Mesendoderm (in vitro differentiated cells): ENCODE measurements around the gene TIMM22.

Experiments
- DNase-seq: peaks from one replicate; pipeline ENCODE4 v3.0.0; 2013
- H2AK5ac ChIP-seq: 2 replicates; pipeline ENCODE4 v1.6.1; 2013; ENCODE audit warnings: low read length, inconsistent platforms
- H2BK120ac ChIP-seq: 2 replicates; pipeline ENCODE4 v1.6.1; 2013; ENCODE audit warnings: low read depth, mild to moderate bottlenecking, low read length, moderate library complexity, mixed read lengths
- H2BK15ac ChIP-seq: replicated peaks from 2 replicates; pipeline ENCODE4 v1.6.1; 2013; ENCODE audit warnings: low read depth, mild to moderate bottlenecking, moderate library complexity
- H2BK5ac ChIP-seq: 2 replicates; pipeline ENCODE4 v1.6.1; 2013; ENCODE audit warnings: low read length, inconsistent platforms
- H3K18ac ChIP-seq: 2 replicates; pipeline ENCODE4 v1.6.1; 2013; ENCODE audit warnings: mild to moderate bottlenecking, low read length, mixed read lengths
- H3K23ac ChIP-seq: one replicate; pipeline ENCODE4 v1.6.1; 2013; ENCODE audit warnings: low read length
- H3K27ac ChIP-seq: 2 replicates; pipeline ENCODE4 v1.5.1; 2013; ENCODE audit warnings: low read depth, mild to moderate bottlenecking, inconsistent platforms, low read length, moderate library complexity
- H3K27me3 ChIP-seq: 2 replicates; pipeline ENCODE4 v1.6.1; 2013; ENCODE audit warnings: low read length, control low read depth, mild to moderate bottlenecking, inconsistent platforms; ENCODE audit not compliant: insufficient read depth, poor library complexity
- H3K36me3 ChIP-seq: 2 replicates; pipeline ENCODE4 v1.6.1; 2013; ENCODE audit warnings: low read length, inconsistent platforms; ENCODE audit not compliant: control insufficient read depth, insufficient read depth
- H3K4ac ChIP-seq: one replicate; pipeline ENCODE4 v1.6.1; 2013; ENCODE audit warnings: low read depth, mild to moderate bottlenecking, low read length, moderate library complexity
- H3K4me1 ChIP-seq: 2 replicates; pipeline ENCODE4 v1.6.1; 2013; ENCODE audit warnings: low read depth, low read length, inconsistent platforms; ENCODE audit not compliant: control insufficient read depth
- H3K4me2 ChIP-seq: 2 replicates; pipeline ENCODE4 v1.6.1; 2013; ENCODE audit warnings: low read length
- H3K4me3 ChIP-seq: 2 replicates; pipeline ENCODE4 v1.5.1; 2013; ENCODE audit warnings: mild to moderate bottlenecking, low read length
- H3K56ac ChIP-seq: one replicate; pipeline ENCODE4 v1.6.1; 2013; ENCODE audit warnings: low read length
- H3K79me1 ChIP-seq: 2 replicates; pipeline ENCODE4 v1.6.1; 2013; ENCODE audit warnings: low read length, inconsistent platforms
- H3K79me2 ChIP-seq: 2 replicates; pipeline ENCODE4 v1.6.1; 2013; ENCODE audit warnings: mild to moderate bottlenecking, low read length; ENCODE audit not compliant: control insufficient read depth, insufficient read depth
- H3K9ac ChIP-seq: 2 replicates; pipeline ENCODE4 v1.6.1; 2013; ENCODE audit warnings: low read length, inconsistent platforms
- H4K5ac ChIP-seq: one replicate; pipeline ENCODE4 v1.6.1; 2013; ENCODE audit warnings: low read length
- H4K8ac ChIP-seq: one replicate; pipeline ENCODE4 v1.6.1; 2013; ENCODE audit warnings: low read depth, mild to moderate bottlenecking, control low read depth, low read length, moderate library complexity
- WGBS: extraction: QIAGEN DNeasy Blood & Tissue Kit; methylation state at CpG from one replicate; pipeline ENCODE4 v1.1.7; 2013; ENCODE audit warnings: low lambda C conversion rate, missing lambda C conversion rate; ENCODE audit not compliant: insufficient coverage; ENCODE audit errors: extremely low coverage; 5-methylcytosine and 5-hydroxymethylcytosine counted together
- small RNA-seq: library from polyadenylated mRNA; stranded (forward); fragments of <200 nt; extraction: miRNeasy Mini kit (QIAGEN cat#:217004); gene quantifications from one replicate; pipeline ENCODE3, GENCODE V24; 2013; ENCODE audit not compliant: insufficient read depth

Gene TIMM22

DNA sequence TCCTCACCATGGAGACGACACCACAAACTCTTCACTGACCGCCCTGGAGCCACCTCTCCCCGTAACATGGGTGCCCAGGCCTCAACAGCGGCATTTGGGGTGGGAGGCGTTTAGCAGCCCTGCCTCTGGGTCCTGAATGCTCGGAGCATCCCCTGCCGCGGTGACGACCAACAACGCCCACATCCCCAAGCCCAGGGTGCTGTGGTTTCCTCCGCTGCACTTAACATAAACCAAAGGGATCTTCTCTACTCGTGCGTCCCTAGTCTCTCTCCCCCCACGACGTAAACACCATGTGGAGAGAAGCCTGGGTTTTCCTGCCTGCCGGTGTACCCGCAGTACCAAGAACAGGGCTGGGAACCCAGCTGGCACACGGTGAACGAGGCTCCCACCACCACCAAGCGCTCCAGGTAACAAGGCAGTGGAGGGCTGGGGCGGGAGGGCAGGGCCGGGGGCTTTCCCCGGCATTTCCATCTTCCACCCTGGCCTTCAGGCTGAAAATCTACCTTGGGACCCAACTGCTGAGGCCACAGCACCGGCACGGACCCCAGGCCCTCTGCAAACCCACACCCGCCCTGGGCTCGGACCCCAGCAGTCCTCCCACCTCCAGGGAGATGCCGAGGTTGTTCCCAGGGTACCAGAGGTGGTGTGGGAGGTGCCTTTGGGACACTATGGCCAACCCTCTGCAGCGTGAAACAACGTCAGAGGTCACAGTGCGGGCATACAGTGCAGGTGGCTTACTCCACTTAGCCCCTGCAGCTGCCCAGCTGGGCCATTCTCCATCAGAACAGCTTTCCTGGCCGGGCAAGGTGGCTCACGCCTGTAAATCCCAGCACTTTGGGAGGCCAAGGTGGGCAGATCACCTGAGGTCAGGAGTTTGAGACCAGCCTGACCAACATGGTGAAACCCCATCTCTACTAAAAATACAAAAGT is 54.3 kb downstream of the TIMM22 start:
- Histone ChIP-seq H2AK5ac (no peak overlapping the region), H3K27ac (no peak overlapping the region), H3K18ac (no peak overlapping the region), H4K5ac (no peak overlapping the region), H4K8ac (no peak overlapping the region), H3K79me1 (no peaks in the 10 kb centered on the region), H3K4me1 (no peaks in the 10 kb centered on the region), H3K4ac (no peak overlapping the region), H3K4me2 (no peak overlapping the region), H3K9ac (no peak overlapping the region), H3K36me3 (no peaks in the 10 kb centered on the region), H3K79me2 (no peaks in the 10 kb centered on the region), H3K27me3 (no peaks in the 10 kb centered on the region), H2BK15ac (no peak overlapping the region), H3K56ac (no peak overlapping the region), H3K23ac (no peak overlapping the region), H2BK120ac (no peak overlapping the region), H2BK5ac (no peak overlapping the region), H3K4me3 (no peak overlapping the region)
- no CpG with 5 or more reads among the region's 33 CpGs for WGBS
- no peak for DNase-seq

Small RNA genes lying within 50 kb of the gene (small RNA-seq; reads per million reads assigned to genes)
- 0.54 reads per million for gene MIR3183
